GM12878 (cell line): Measurements from ENCODE around the gene MLF1. TPM values are rescaled to one million over a fixed set of nuclear protein-coding genes. Genes with fewer than 3 reads are reported as not detected.

Experiments used
- ATAC-seq: fragments of 200-7000 bp; cut with Tn5 transposase; 3 replicates; pipeline ENCODE4 v1.9.1; 2020; ENCODE audit warnings: mild to moderate bottlenecking, moderate library complexity
- BruUV-seq: library from RNA; stranded (reverse); fragments of 400-500 nt; replicated peaks from 2 replicates; lab custom pipeline; 2021; lab: Mats Ljungman, UMichigan
- CTCF ChIA-PET: fragments of 300-600 bp; sonication (Branson Sonifier 250); formaldehyde crosslinking; extraction: SDS; loops from one replicate; lab custom pipeline; 2021; ENCODE audit warnings: inconsistent platforms; lab: Yijun Ruan, JAX
- POLR2A ChIA-PET: fragments of 350-600 bp; formaldehyde crosslinking; extraction: SDS; loops from one replicate; lab custom pipeline; 2021; ENCODE audit warnings: inconsistent platforms; lab: Charles Lee
- RAD21 ChIA-PET: fragments of 300-600 bp; sonication (Branson Sonifier 250); formaldehyde crosslinking; loops from one replicate; lab custom pipeline; 2023; ENCODE audit warnings: antibody characterized with exemption; ENCODE audit not compliant: unreplicated experiment; lab: Charles Lee
- SMC1A ChIA-PET: fragments of 300-600 bp; sonication (Branson Sonifier 250); formaldehyde crosslinking; loops from one replicate; lab custom pipeline; 2023; ENCODE audit not compliant: unreplicated experiment, uncharacterized antibody; lab: Charles Lee
- DNase-seq: peaks from one replicate; pipeline ENCODE4 v3.0.0-alpha.2; 2011; ENCODE audit warnings: low read depth, low spot score
- FAIRE-seq: peaks from 3 replicates; lab custom pipeline; 2011; peaks lifted over from hg19 to GRCh38; lab: Jason Lieb, UNC
- H2AFZ ChIP-seq: 2 replicates; pipeline ENCODE4 v1.6.0; 2011; ENCODE audit warnings: low read depth, low read length, control low read depth; ENCODE audit not compliant: control insufficient read depth
- H3K27ac ChIP-seq: 2 replicates; pipeline ENCODE4 v1.5.1; 2011; ENCODE audit warnings: control low read depth; ENCODE audit not compliant: control insufficient read depth, insufficient read depth
- H3K27me3 ChIP-seq, 2 experiments: replicated peaks in 1 of 2; 2 replicates each; pipeline versions ENCODE4 v1.6.0 to v1.6.1; 2011; ENCODE audit warnings: low read length in 1 of 2; ENCODE audit not compliant: control insufficient read depth in 2 of 2, insufficient read depth in 2 of 2
- H3K36me3 ChIP-seq, 2 experiments: 2 replicates each; pipeline ENCODE4 v1.5.1; 2011; ENCODE audit warnings: low read length in 1 of 2; ENCODE audit not compliant: control insufficient read depth in 2 of 2, insufficient read depth in 2 of 2
- H3K4me1 ChIP-seq: 2 replicates; pipeline ENCODE4 v1.6.1; 2011; ENCODE audit warnings: mild to moderate bottlenecking, low read length, moderate library complexity, mixed read lengths; ENCODE audit not compliant: control insufficient read depth, insufficient read depth
- H3K4me2 ChIP-seq: 2 replicates; pipeline ENCODE4 v1.6.0; 2011; ENCODE audit warnings: control low read depth; ENCODE audit not compliant: control insufficient read depth, insufficient read depth
- H3K4me3 ChIP-seq: fragments of 200-600 bp; sonication (generic); 2 replicates; pipeline ENCODE4 v1.5.1; 2016
- H3K79me2 ChIP-seq: 2 replicates; pipeline ENCODE4 v1.6.0; 2011; ENCODE audit warnings: low read length; ENCODE audit not compliant: control insufficient read depth, insufficient read depth
- H3K9ac ChIP-seq: 2 replicates; pipeline ENCODE4 v1.8.0; 2011; ENCODE audit warnings: low read length, control low read depth, mixed read lengths; ENCODE audit not compliant: control insufficient read depth, insufficient read depth
- H3K9me3 ChIP-seq: replicated peaks from 3 replicates; pipeline ENCODE4 v1.5.1; 2011; ENCODE audit warnings: mild to moderate bottlenecking, low read length; ENCODE audit not compliant: control insufficient read depth, insufficient read depth
- H4K20me1 ChIP-seq: 2 replicates; pipeline ENCODE4 v1.6.0; 2011; ENCODE audit not compliant: control insufficient read depth, insufficient read depth
- CEBPB ChIP-seq, 2 experiments: fragments of 150-350 bp in 1 of 2; IDR thresholded peaks; 2 replicates each; pipeline ENCODE4 v1.6.1; 2012 to 2014; ENCODE audit warnings: low read depth in 2 of 2, low read length in 2 of 2, borderline replicate concordance in 1 of 2, inconsistent platforms in 1 of 2
- CHD1 ChIP-seq: IDR thresholded peaks from 2 replicates; pipeline ENCODE4 v1.6.1; 2012; ENCODE audit warnings: low read depth, low read length, improper control_type of control experiment
- ESRRA ChIP-seq: IDR thresholded peaks from 2 replicates; pipeline ENCODE4 v1.6.1; 2012; ENCODE audit warnings: mild to moderate bottlenecking, low read length, improper control_type of control experiment
- ETV6 ChIP-seq, 2 experiments: fragments of 450-650 bp in 1 of 2; IDR thresholded peaks in 1 of 2; conservative IDR thresholded peaks in 1 of 2; 2 replicates each; pipeline ENCODE4 v1.6.1; 2014; ENCODE audit warnings: antibody characterized with exemption in 1 of 2, borderline replicate concordance in 1 of 2, low read depth in 1 of 2, mild to moderate bottlenecking in 1 of 2, moderate library complexity in 1 of 2
- IRF4 ChIP-seq: IDR thresholded peaks from 2 replicates; pipeline ENCODE4 v1.6.1; 2011; ENCODE audit warnings: low read depth, low read length
- KAT2A ChIP-seq: conservative IDR thresholded peaks from 2 replicates; pipeline ENCODE4 v1.6.1; 2011; ENCODE audit warnings: low read depth, low read length; ENCODE audit not compliant: control insufficient read depth
- MTA3 ChIP-seq: IDR thresholded peaks from 2 replicates; pipeline ENCODE4 v1.6.1; 2012; ENCODE audit warnings: low read length, inconsistent platforms, borderline replicate concordance
- MYC ChIP-seq: IDR thresholded peaks from 2 replicates; pipeline ENCODE4 v1.6.1; 2011; ENCODE audit warnings: mild to moderate bottlenecking, low read length, moderate library complexity, inconsistent platforms; ENCODE audit not compliant: insufficient read depth, insufficient replicate concordance, insufficient read length, severe bottlenecking
- NR2C2 ChIP-seq: IDR thresholded peaks from 2 replicates; pipeline ENCODE4 v1.6.1; 2011; ENCODE audit warnings: borderline replicate concordance, low read depth; ENCODE audit not compliant: control insufficient read depth, insufficient read length
- POLR2AphosphoS2 ChIP-seq: IDR thresholded peaks from 2 replicates; pipeline ENCODE4 v1.6.1; 2011; ENCODE audit warnings: low read depth, mild to moderate bottlenecking, low read length, improper control_type of control experiment, moderate library complexity
- RELA ChIP-seq: fragments of 450-650 bp; IDR thresholded peaks from 2 replicates; pipeline ENCODE4 v1.8.0; 2014; ENCODE audit warnings: borderline replicate concordance; ENCODE audit not compliant: partially characterized antibody
- SIN3A ChIP-seq: IDR thresholded peaks from 2 replicates; pipeline ENCODE4 v1.6.1; 2012; ENCODE audit warnings: low read depth, low read length, improper control_type of control experiment
- USF1 ChIP-seq: IDR thresholded peaks from 2 replicates; pipeline ENCODE4 v1.6.1; 2011; ENCODE audit warnings: borderline replicate concordance, low read depth, mild to moderate bottlenecking, moderate library complexity, mixed read lengths, low read length; ENCODE audit not compliant: insufficient read depth; ENCODE audit errors: extremely low read length
- ZBTB4 ChIP-seq: fragments of 450-650 bp; formaldehyde crosslinking; IDR thresholded peaks from 2 replicates; pipeline ENCODE4 v1.4.0; 2022; ENCODE audit warnings: mild to moderate bottlenecking, moderate library complexity
- ZNF217 ChIP-seq: fragments of 450-650 bp; IDR thresholded peaks from 2 replicates; pipeline ENCODE4 v1.6.1; 2017; ENCODE audit warnings: antibody characterized with exemption, mild to moderate bottlenecking
- ZNF687 ChIP-seq: fragments of 450-650 bp; IDR thresholded peaks from 2 replicates; pipeline ENCODE4 v1.6.1; 2017; ENCODE audit warnings: mild to moderate bottlenecking, moderate library complexity
- in situ Hi-C: fragments of 300-500 bp; cut with MboI; formaldehyde crosslinking; loops from 9 replicates; pipeline ENCODE4 v1.14.3; 2018; ENCODE audit warnings: mixed read lengths
- intact Hi-C: fragments of 100-400 bp; cut with micrococcal nuclease; formaldehyde crosslinking; loops from one replicate; pipeline ENCODE4 v1.14.2; 2022; ENCODE audit not compliant: unreplicated experiment
- polyA plus RNA-seq, 11 experiments: library from polyadenylated mRNA; depleted of rRNA in 4 of 11; unstranded in 6 of 11; stranded (reverse) in 5 of 11; fragments of >200 nt; fragmentation: Nextera tagmentation in 4 of 11; fragmentation: Illumina TruSeq in 1 of 11; extraction: Ambion mirVana in 4 of 11; extraction: Trizol in 1 of 11; gene quantifications; 1 replicate in 1 of 11; 2 replicates in 10 of 11; pipeline versions ENCODE4 v1.2.1 to v1.2.3, GENCODE V29; 2011 to 2016; ENCODE audit warnings: inconsistent platforms in 2 of 11, missing spikeins in 2 of 11, low read depth in 1 of 11
- total RNA-seq, 4 experiments: library from RNA; depleted of rRNA in 3 of 4; stranded (reverse); fragments of >200 nt in 3 of 4; fragmentation: Illumina TruSeq in 1 of 4; extraction: Trizol in 1 of 4; gene quantifications; 2 replicates each; pipeline versions ENCODE4 v1.2.1 to v1.2.3, GENCODE V29; 2013 to 2021

Gene MLF1
- total and polyA plus RNA-seq, 10 of the 15 experiments (the other 5 are each of a cell fraction or from before 2014, with no cell fraction given), result 0.19 to 0.69 (median 0.40) TPM; not detected in 2

GRCh38 chr3:158590223-158590622 is 19.2 kb downstream of the MLF1 start:
- Histone ChIP-seq H3K27ac (no peak overlapping the region), H3K36me3 (no peaks in the 10 kb centered on the region), H3K79me2 (no peaks in the 10 kb centered on the region), H3K4me3 (no peak overlapping the region), H3K27me3 (no peaks in the 10 kb centered on the region), H3K9ac (no peak overlapping the region), H3K9me3 (no peaks in the 10 kb centered on the region), H3K4me1 (no peaks in the 10 kb centered on the region), H3K4me2 (no peak overlapping the region), H4K20me1 (no peaks in the 10 kb centered on the region), H2AFZ (no peak overlapping the region)
- ChIA-PET SMC1A (interaction anchor here (1.0 to 1.4 kb wide), 2 partner anchors 8 to 13 kb away, joined by 3 to 5 read pairs; no protein-coding TSS in a partner anchor), RAD21 (no interaction called here), POLR2A (no interaction called here), CTCF (interaction anchor here (0.6 to 1.1 kb wide), 2 partner anchors 54 to 496 kb away, joined by 3 read pairs; no protein-coding TSS in a partner anchor)
- in situ Hi-C loops, result no loop called here
- FAIRE-seq (no peak), DNase-seq (no peak), ATAC-seq (no peak)
- BruUV-seq, result no TSS peak
- intact Hi-C loops, result no loop called here
- TF ChIP-seq ZNF217 (no peak), ESRRA (no peak), USF1 (no peak), ZNF687 (no peak), CEBPB (IDR thresholded peaks at IDR 0.05; ENCODE audit: borderline replicate concordance in 1 of 2, low read depth in 2 of 2, low read length in 2 of 2) (no peak), MYC (no peak), ZBTB4 (CRISPR knock-in tag) (no peak), MTA3 (no peak), CHD1 (no peak), ETV6 (conservative IDR thresholded peaks at IDR 0.05 in 1 of 2, IDR thresholded peaks at IDR 0.05 in 1 of 2; ENCODE audit: borderline replicate concordance in 1 of 2, low read depth in 1 of 2) (no peak), SIN3A (no peak), KAT2A (no peak), RELA (no peak), NR2C2 (no peak), IRF4 (no peak), POLR2AphosphoS2 (no peak)
